ENCODE measurements around the gene MRPS10. TPM values are rescaled to one million over a fixed set of nuclear protein-coding genes. Genes with fewer than 3 reads are reported as not detected.

Gene MRPS10
- total and polyA plus RNA-seq, 3 donors from 2014 or later = 33.9 to 42.0 (median 35.8) TPM

DNA sequence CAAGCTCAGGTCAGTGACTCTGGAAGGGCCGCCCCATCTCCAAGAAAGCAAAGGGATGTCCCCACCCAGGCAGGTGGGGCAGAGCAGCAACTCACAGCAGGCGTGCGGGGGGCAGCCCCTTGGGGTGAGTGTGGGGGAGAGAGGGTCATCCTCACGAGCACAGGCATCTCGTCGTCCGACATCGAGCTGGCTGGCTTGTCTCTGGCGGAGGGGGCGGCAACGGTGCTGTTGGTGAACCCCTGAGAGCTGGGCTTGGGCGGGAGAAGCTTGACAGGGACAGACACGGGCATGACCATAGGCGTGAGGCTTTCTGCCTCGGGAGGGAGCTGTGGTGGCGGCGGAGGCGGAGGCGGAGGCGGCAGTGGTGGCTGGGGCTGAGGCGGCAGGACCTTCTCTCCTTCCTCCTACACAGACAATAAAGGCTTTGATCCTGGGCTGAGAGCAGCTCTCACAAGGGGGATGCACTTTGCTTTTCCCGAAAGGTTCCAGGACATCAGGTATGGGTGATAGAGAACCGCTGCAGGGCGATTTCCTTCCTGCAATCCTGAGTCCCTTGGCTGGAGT lies 45.6 kb upstream of the MRPS10 start:
- no peaks in the 10 kb centered on the region for H3K36me3 ChIP-seq (ENCODE audit: low read depth, missing control alignments)
- intact Hi-C loops (cut with DNase I; ENCODE audit: low total_unique reads) = no loop called here
- TF ChIP-seq POLR2A (IDR thresholded peaks at IDR 0.05) = no peak
- TF ChIP-seq, protein P1, sequence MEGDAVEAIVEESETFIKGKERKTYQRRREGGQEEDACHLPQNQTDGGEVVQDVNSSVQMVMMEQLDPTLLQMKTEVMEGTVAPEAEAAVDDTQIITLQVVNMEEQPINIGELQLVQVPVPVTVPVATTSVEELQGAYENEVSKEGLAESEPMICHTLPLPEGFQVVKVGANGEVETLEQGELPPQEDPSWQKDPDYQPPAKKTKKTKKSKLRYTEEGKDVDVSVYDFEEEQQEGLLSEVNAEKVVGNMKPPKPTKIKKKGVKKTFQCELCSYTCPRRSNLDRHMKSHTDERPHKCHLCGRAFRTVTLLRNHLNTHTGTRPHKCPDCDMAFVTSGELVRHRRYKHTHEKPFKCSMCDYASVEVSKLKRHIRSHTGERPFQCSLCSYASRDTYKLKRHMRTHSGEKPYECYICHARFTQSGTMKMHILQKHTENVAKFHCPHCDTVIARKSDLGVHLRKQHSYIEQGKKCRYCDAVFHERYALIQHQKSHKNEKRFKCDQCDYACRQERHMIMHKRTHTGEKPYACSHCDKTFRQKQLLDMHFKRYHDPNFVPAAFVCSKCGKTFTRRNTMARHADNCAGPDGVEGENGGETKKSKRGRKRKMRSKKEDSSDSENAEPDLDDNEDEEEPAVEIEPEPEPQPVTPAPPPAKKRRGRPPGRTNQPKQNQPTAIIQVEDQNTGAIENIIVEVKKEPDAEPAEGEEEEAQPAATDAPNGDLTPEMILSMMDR (IDR thresholded peaks at IDR 0.05) = no peak
- H3K4me1 ChIP-seq = peaks cover 37% of the 10 kb centered on the region
- H3K27me3 ChIP-seq = no peaks in the 10 kb centered on the region
- no peaks in the 10 kb centered on the region for H3K9me3 ChIP-seq
- peak; percentile 82 for DNase-seq
- H3K4me3 ChIP-seq = no peak overlapping the region
- peak overlapping the region; percentile 25 to 87 for H3K27ac ChIP-seq
- WGBS, 2 donors = 76 to 81% methylated on average over 23 to 24 of the region's 24 CpGs

DNA sequence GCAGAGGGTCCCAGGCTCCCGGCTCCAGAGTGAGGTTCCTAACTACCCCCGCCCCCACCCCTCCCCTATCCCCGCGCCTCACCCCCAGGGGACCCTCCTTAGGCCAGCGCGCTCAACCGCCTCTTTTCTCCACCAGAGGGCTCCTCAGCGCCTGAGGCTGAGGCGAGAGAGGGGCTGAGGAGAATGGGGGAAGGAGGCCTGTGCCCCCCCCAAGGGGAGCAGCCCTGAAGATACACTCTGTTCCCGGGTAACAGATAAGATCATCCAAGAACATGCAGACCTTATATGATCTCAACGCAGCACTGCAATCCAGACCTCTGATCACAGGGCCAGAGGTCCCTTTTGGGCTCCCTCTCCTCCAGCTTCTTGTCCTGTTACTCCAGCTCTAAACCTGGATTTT lies 43.3 kb upstream of the MRPS10 start:
- peak; percentile 70 for DNase-seq
- WGBS, 2 donors = 21 to 51% methylated on average over 9 to 11 of the region's 11 CpGs
- peak overlapping the region; percentile 69 to 87 for H3K27ac ChIP-seq
- H3K4me3 ChIP-seq = peak overlapping the region in 1 of 2 donors; percentile 17
- intact Hi-C loops (cut with DNase I; ENCODE audit: low total_unique reads) = no loop called here
- H3K36me3 ChIP-seq (ENCODE audit: low read depth, missing control alignments) = no peaks in the 10 kb centered on the region
- H3K4me1 ChIP-seq = peaks cover 42% of the 10 kb centered on the region
- H3K27me3 ChIP-seq = no peaks in the 10 kb centered on the region
- TF ChIP-seq, protein P1 (IDR thresholded peaks at IDR 0.05) = peak; percentile 34 to 62 (median 36)
- TF ChIP-seq POLR2A (IDR thresholded peaks at IDR 0.05) = no peak
- H3K9me3 ChIP-seq = no peaks in the 10 kb centered on the region

DNA sequence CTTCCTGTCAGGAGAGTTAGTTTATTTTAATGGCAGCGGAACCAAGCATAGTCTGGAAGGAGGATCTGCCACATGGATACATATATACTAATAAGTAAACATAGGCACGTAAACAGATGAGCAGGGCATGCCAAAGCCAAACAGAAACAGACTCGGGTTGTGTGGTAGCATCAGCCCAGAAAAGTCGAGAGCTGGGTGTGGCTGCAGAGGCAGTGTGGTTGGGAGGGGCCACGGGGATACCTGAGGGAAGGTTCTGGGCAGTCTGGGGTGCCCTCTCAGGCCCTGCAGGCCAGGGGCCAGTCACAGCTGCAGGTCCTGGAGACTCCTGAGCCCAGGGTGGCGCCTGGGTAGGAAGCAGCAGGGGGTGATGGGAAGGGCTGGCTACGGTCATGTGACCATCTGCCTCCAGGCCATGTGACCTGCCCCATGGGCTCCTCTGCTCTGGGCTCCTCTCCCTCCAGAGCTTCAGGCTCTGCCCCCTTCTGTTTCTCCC lies 42.8 kb upstream of the MRPS10 start:
- intact Hi-C loops (cut with DNase I; ENCODE audit: low total_unique reads) = no loop called here
- H3K27me3 ChIP-seq = no peaks in the 10 kb centered on the region
- no peak for TF ChIP-seq POLR2A (IDR thresholded peaks at IDR 0.05)
- TF ChIP-seq, protein P1 (IDR thresholded peaks at IDR 0.05) = no peak
- WGBS, 2 donors = 31 to 48% methylated on average over 6 to 7 of the region's 7 CpGs
- H3K4me1 ChIP-seq = peaks cover 42% of the 10 kb centered on the region
- DNase-seq = peak; percentile 68
- H3K27ac ChIP-seq = peak overlapping the region; percentile 69 to 87
- H3K9me3 ChIP-seq = no peaks in the 10 kb centered on the region
- no peaks in the 10 kb centered on the region for H3K36me3 ChIP-seq (ENCODE audit: low read depth, missing control alignments)
- peak overlapping the region in 1 of 2 donors; percentile 17 for H3K4me3 ChIP-seq

DNA sequence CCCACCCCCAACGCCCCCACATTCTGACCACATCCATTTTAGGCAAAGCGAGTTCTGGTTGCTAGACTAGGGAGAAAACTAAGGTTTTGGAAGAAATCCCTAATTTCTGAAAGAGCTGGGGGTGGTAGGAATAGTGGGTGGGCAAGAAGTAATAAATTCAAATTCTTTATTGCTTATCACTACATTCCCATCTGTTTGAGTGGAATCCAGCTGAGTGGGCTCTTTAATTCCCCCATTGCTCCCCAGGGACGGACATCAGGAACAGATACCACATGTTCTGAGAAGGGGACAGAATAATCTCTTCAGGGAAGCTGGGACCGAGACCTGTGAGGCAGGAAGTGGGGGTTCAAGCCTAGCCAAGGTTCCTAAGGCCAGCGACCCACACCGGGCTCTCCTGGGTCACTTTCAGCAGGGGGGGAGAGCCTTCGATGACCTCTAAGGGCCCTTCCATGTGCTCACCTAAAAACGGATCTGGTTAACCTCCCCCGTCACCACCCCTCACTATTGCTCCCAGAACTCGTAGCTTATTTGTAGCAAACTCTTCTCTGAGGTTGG lies 42.3 kb upstream of the MRPS10 start:
- H3K9me3 ChIP-seq = no peaks in the 10 kb centered on the region
- no peaks in the 10 kb centered on the region for H3K27me3 ChIP-seq
- no peak for TF ChIP-seq POLR2A (IDR thresholded peaks at IDR 0.05)
- TF ChIP-seq, protein P1 (IDR thresholded peaks at IDR 0.05) = no peak
- WGBS, 2 donors = 22 to 25% methylated on average over 10 of the region's 10 CpGs
- intact Hi-C loops (cut with DNase I; ENCODE audit: low total_unique reads) = no loop called here
- H3K27ac ChIP-seq = peak overlapping the region; percentile 69 to 87
- no peak for DNase-seq
- peaks cover 41% of the 10 kb centered on the region for H3K4me1 ChIP-seq
- no peaks in the 10 kb centered on the region for H3K36me3 ChIP-seq (ENCODE audit: low read depth, missing control alignments)
- peak overlapping the region in 1 of 2 donors; percentile 17 for H3K4me3 ChIP-seq

All from testis (tissue), 3 donors.